ENCODE measurements around the gene PCDHGA2. TPM values are rescaled to one million over a fixed set of nuclear protein-coding genes. Genes with fewer than 3 reads are reported as not detected.

Gene PCDHGA2
- total and polyA plus RNA-seq, 9 of the 15 experiments (the other 6 are each of a cell fraction or from before 2014, with no cell fraction given), result 0.07 to 0.27 (median 0.15) TPM; not detected in 2

GRCh38 chr5:141343242-141343952 lies 4.8 kb downstream of the PCDHGA2 start, which contains the start of gene PCDHGA3:
Gene PCDHGA3 (plus strand): TSS chr5:141343829. CDS start chr5:141344034, 205 bp downstream.
- Histone ChIP-seq H3K4me3 (peak within 1 kb of the TSS; percentile 40), H3K4me1 (replicated peaks in 1 of 2; ENCODE audit: control insufficient read depth in 2 of 2, insufficient read depth in 2 of 2, low read length in 2 of 2) (peaks cover 0 to 9% of the 10 kb centered on the region in 2 experiments; a peak in 3 of 5 replicates), H3K9me3 (replicated peaks; ENCODE audit: control insufficient read depth, insufficient read depth, low read depth, low read length) (no peaks in the 10 kb centered on the region), H3K27ac (ENCODE audit: extremely low read depth, low read depth, low read length) (no peak within 1 kb of the TSS), H2AFZ (ENCODE audit: low read depth, low read length) (peak within 1 kb of the TSS; percentile 89), H3K27me3 (ENCODE audit: control insufficient read depth in 2 of 2, insufficient read depth in 2 of 2, low read length in 2 of 2) (peaks cover 10 to 26% of the 10 kb centered on the region in 2 experiments; a peak in 4 of 5 replicates), H3K4me2 (ENCODE audit: insufficient read depth, low read length) (peak within 1 kb of the TSS; percentile 72), H3K36me3 (ENCODE audit: control insufficient read depth, insufficient read depth, low read length) (no peaks in the 10 kb centered on the region), H3K9me1 (ENCODE audit: control insufficient read depth, insufficient read depth, low read length) (no peaks in the 10 kb centered on the region), H4K20me1 (replicated peaks; ENCODE audit: control insufficient read depth, insufficient read depth, low read length) (no peaks in the 10 kb centered on the region), H3K9ac (ENCODE audit: insufficient read depth in 1 of 2, low read depth in 2 of 2, low read length in 2 of 2) (peak within 1 kb of the TSS; percentile 37 to 39), H3K79me2 (ENCODE audit: control insufficient read depth, insufficient read depth, low read length) (no peaks in the 10 kb centered on the region)
- ChIA-PET POLR2A (interaction anchor here (1.1 kb wide), 1 partner anchor 221 kb away, joined by 4 read pairs; no protein-coding TSS in a partner anchor), CTCF (ENCODE audit: low intra/inter-chr PET ratio) (interaction anchor here (0.7 to 2.0 kb wide), 4 partner anchors 20 to 217 kb away, joined by 3 to 4 read pairs (median 4); no protein-coding TSS in a partner anchor)
- in situ Hi-C loops (cut with MboI) (no loop called here), intact Hi-C loops (cut with micrococcal nuclease) (loop anchor here (5.0 kb wide), 1 partner anchor 169 kb away; no protein-coding TSS in a partner anchor)
- BruUV-seq (replicated peaks), result no TSS peak
- 5% methylated on average over 9 of the region's 9 CpGs for WGBS (ENCODE audit: insufficient coverage, low coverage, missing lambda C conversion rate)
- FAIRE-seq (peak; percentile 69), DNase-seq (ENCODE audit: extremely low read depth in 1 of 4, low spot score in 3 of 4) (peak; percentile 48 to 67 (median 50)), ATAC-seq (peak; percentile 80)
- TF ChIP-seq BRF1 (IDR thresholded peaks at IDR 0.05; ENCODE audit: borderline replicate concordance, extremely low read depth, insufficient read length), result no peak
- no peak for TF ChIP-seq DNMT1 (IDR thresholded peaks at IDR 0.05)
- TF ChIP-seq TCF3 (CRISPR knock-in tag; IDR thresholded peaks at IDR 0.05), result no peak
- TF ChIP-seq DLX4 (CRISPR knock-in tag; IDR thresholded peaks at IDR 0.05), result no peak
- no peak for TF ChIP-seq KLF13 (tag; IDR thresholded peaks at IDR 0.05; ENCODE audit: borderline replicate concordance, low read depth)
- TF ChIP-seq FOXK1 (CRISPR knock-in tag; IDR thresholded peaks at IDR 0.05; ENCODE audit: borderline replicate concordance), result no peak
- TF ChIP-seq BACH1 (tag; IDR thresholded peaks at IDR 0.05), result no peak
- no peak for TF ChIP-seq FOXJ2 (tag; IDR thresholded peaks at IDR 0.05)
- TF ChIP-seq ZHX1 (conservative IDR thresholded peaks at IDR 0.05; ENCODE audit: low read length), result no peak
- TF ChIP-seq SMARCC2 (IDR thresholded peaks at IDR 0.05; ENCODE audit: low read depth), result no peak
- 0 out of 2 replicates have a peak, but pooled peaks have one; percentile 39 for TF ChIP-seq TEAD4 (IDR thresholded peaks at IDR 0.05; ENCODE audit: low read length)
- TF ChIP-seq TEAD4 (CRISPR knock-in tag; IDR thresholded peaks at IDR 0.05; ENCODE audit: borderline replicate concordance), result no peak
- no peak for TF ChIP-seq XRCC5 (IDR thresholded peaks at IDR 0.05; ENCODE audit: low read depth, low read length)
- no peak for TF ChIP-seq ZFP30 (CRISPR knock-in tag; IDR thresholded peaks at IDR 0.05; ENCODE audit: borderline replicate concordance)
- no peak for TF ChIP-seq FOXJ3 (CRISPR knock-in tag; IDR thresholded peaks at IDR 0.05)
- TF ChIP-seq ZNF740 (CRISPR knock-in tag; IDR thresholded peaks at IDR 0.05), result no peak
- TF ChIP-seq ZNF740 (tag; IDR thresholded peaks at IDR 0.05), result no peak
- no peak for TF ChIP-seq POLR2G (IDR thresholded peaks at IDR 0.05; ENCODE audit: low read depth, low read length)
- TF ChIP-seq EHMT2 (IDR thresholded peaks at IDR 0.05), result no peak; the same call in 1 of the 2 replicates
